ENCODE results near the gene UGT1A6. TPM values are rescaled to one million over a fixed set of nuclear protein-coding genes. Genes with fewer than 3 reads are reported as not detected.

UGT1A6 gene
- total and polyA plus RNA-seq, 2 donors (not counting 3 experiments of a cell fraction or from before 2014, with no cell fraction given), result not detected

DNA sequence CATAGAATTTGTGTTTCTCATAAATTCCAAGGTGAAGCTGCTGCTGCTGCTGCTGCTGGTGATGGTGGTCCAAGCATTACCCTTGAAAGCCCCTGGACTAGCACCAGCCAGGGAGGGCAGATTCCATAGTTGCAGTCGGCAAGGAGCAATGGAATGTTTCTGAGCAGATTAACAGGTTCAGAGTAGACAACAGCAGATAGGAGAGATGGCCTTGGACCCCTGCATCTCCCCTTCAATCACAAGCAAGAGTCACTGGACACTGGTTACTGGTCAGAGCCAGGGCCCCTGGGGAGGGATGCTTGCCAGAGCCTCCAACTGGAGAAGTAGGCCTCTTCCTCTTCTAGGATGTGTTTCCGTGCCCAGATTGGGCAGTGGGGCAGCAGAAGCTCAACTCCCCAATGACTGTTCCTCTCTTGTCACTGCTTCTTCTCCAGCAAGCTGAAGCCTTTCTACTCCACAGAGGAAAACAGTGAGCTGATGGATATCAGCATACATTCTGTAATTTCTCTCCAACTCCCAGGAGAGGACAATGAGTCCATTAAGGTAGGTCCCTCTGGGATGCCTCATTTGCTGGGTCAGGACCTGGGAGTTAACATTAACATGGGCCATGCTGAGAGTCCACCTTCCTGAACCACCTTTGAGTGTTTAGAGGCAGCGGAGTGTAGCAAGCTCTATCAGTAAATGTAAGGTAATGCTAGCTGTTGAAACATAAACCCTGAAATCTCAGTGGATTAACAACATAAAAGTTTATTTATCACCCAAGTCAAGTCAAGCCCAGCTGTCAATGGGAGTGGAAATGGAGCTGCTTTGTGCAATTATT is 120.8 kb downstream of the UGT1A6 start:
- no peak overlapping the region for H3K4me2 ChIP-seq (ENCODE audit: insufficient read depth, low read length)
- H3K9me3 ChIP-seq (replicated peaks; ENCODE audit: control insufficient read depth, insufficient read depth, low read length), result no peaks in the 10 kb centered on the region
- no peaks in the 10 kb centered on the region for H3K36me3 ChIP-seq (ENCODE audit: control insufficient read depth in 2 of 2, extremely low read depth in 1 of 2, insufficient read depth in 2 of 2, low read length in 2 of 2)
- H2AFZ ChIP-seq (ENCODE audit: low read depth, low read length), result no peak overlapping the region
- TF ChIP-seq MYC (IDR thresholded peaks at IDR 0.05; ENCODE audit: low read depth, low read length) (no peak), EZH2 (IDR thresholded peaks at IDR 0.05; ENCODE audit: borderline replicate concordance, low read depth, low read length, severe bottlenecking) (no peak), POLR2A (IDR thresholded peaks at IDR 0.05; ENCODE audit: low read depth, low read length) (no peak), GATA2 (IDR thresholded peaks at IDR 0.05; ENCODE audit: insufficient read depth, insufficient read length, low read depth, low read length) (no peak), FOS (IDR thresholded peaks at IDR 0.05; ENCODE audit: borderline replicate concordance, insufficient read depth, low read length) (no peak), JUN (IDR thresholded peaks at IDR 0.05; ENCODE audit: borderline replicate concordance, insufficient read depth, insufficient read length, low read depth) (no peak), POLR2AphosphoS5 (IDR thresholded peaks at IDR 0.05; ENCODE audit: insufficient read depth, low read depth, low read length) (no peak)
- TF ChIP-seq, protein P1, sequence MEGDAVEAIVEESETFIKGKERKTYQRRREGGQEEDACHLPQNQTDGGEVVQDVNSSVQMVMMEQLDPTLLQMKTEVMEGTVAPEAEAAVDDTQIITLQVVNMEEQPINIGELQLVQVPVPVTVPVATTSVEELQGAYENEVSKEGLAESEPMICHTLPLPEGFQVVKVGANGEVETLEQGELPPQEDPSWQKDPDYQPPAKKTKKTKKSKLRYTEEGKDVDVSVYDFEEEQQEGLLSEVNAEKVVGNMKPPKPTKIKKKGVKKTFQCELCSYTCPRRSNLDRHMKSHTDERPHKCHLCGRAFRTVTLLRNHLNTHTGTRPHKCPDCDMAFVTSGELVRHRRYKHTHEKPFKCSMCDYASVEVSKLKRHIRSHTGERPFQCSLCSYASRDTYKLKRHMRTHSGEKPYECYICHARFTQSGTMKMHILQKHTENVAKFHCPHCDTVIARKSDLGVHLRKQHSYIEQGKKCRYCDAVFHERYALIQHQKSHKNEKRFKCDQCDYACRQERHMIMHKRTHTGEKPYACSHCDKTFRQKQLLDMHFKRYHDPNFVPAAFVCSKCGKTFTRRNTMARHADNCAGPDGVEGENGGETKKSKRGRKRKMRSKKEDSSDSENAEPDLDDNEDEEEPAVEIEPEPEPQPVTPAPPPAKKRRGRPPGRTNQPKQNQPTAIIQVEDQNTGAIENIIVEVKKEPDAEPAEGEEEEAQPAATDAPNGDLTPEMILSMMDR (IDR thresholded peaks at IDR 0.05; ENCODE audit: extremely low read depth in 1 of 2, insufficient read depth in 1 of 2, low read depth in 1 of 2, low read length in 2 of 2), result no peak
- TF ChIP-seq, protein P2, sequence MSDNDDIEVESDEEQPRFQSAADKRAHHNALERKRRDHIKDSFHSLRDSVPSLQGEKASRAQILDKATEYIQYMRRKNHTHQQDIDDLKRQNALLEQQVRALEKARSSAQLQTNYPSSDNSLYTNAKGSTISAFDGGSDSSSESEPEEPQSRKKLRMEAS (IDR thresholded peaks at IDR 0.05; ENCODE audit: insufficient read depth, insufficient read length), result no peak
- POLR2A ChIA-PET, result no interaction called here
- CTCF ChIA-PET, result interaction anchor here (1.0 kb wide), 2 partner anchors 22 to 45 kb away, joined by 3 read pairs; no protein-coding TSS in a partner anchor
- no peaks in the 10 kb centered on the region for H3K9me1 ChIP-seq (replicated peaks; ENCODE audit: control insufficient read depth, extremely low read depth, insufficient read depth, low read length)
- intact Hi-C loops (cut with micrococcal nuclease) (no loop called here), dilution Hi-C loops (cut with MboI; ENCODE audit: extremely low pct_ligation_motif_present, low sequenced_read_pairs) (no loop called here)
- H3K79me2 ChIP-seq (ENCODE audit: control insufficient read depth, insufficient read depth, low read length), result no peaks in the 10 kb centered on the region
- H3K9ac ChIP-seq (replicated peaks; ENCODE audit: extremely low read depth, insufficient read depth, low read length), result no peak overlapping the region
- no peaks in the 10 kb centered on the region for H4K20me1 ChIP-seq (replicated peaks; ENCODE audit: control insufficient read depth, extremely low read depth, insufficient read depth, low read length)
- no TSS peak for BruUV-seq (replicated peaks)
- no peaks in the 10 kb centered on the region for H3K4me1 ChIP-seq (ENCODE audit: control insufficient read depth, extremely low read depth, insufficient read depth, low read length)
- FAIRE-seq, result no peak
- no peak overlapping the region for H3K4me3 ChIP-seq (replicated peaks in 1 of 3; ENCODE audit: insufficient read depth in 1 of 3, low read depth in 1 of 3, low read length in 3 of 3)
- DNase-seq (ENCODE audit: low read depth, low spot score), result no peak
- no peak overlapping the region for H3K27ac ChIP-seq (ENCODE audit: insufficient read depth, low read depth, low read length)
- peaks cover 0 to 1% of the 10 kb centered on the region in 2 experiments for H3K27me3 ChIP-seq (ENCODE audit: control insufficient read depth in 2 of 2, insufficient read depth in 2 of 2, low read length in 2 of 2)
